ENCODE results near the gene ZNF324. TPM values are rescaled to one million over a fixed set of nuclear protein-coding genes. Genes with fewer than 3 reads are reported as not detected.
A peak's percentile ranks its signal among the peaks of the same experiment; 100 is the strongest.

Gene ZNF324
- total and polyA plus RNA-seq, 4 donors = 12.2 to 15.2 (median 13.7) TPM

DNA sequence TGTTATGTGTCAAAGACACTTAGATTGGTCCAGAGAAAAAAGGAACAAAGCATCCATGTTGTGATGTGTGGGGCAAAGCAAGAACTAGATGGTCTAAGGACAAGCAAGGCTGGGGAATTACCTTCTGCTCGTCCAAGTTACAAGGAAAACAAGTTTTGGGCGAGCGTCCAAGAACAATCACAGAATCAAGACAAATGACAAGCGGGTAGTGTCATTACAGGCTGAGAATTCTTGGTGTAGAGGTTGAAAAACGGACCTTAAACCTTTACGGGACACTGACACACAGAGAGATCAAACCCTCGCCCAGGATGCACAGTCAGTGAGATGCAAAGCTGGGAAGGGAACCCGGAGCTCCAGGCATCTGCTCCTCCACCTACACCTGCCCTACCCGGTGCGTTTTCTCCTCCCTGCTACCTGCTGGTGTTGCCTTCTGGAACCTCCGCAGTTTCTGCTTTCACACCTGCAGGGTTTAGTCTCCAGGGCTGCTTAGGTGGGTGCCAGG is 16.0 kb upstream of the ZNF324 start:
- Histone ChIP-seq H3K4me3 (ENCODE audit: low read depth, low read length) (peak overlapping the region; percentile 64), H3K27ac (ENCODE audit: low read depth, low read length) (no peak overlapping the region), H3K9me3 (ENCODE audit: control insufficient read depth, insufficient read depth, low read length) (peaks cover 6% of the 10 kb centered on the region), H3K4me1 (ENCODE audit: control insufficient read depth, insufficient read depth, low read length) (peaks cover 13% of the 10 kb centered on the region), H3K27me3 (ENCODE audit: control insufficient read depth, insufficient read depth, low read length) (peaks cover 2% of the 10 kb centered on the region), H3K36me3 (ENCODE audit: control insufficient read depth, insufficient read depth, low read length) (peaks cover 27% of the 10 kb centered on the region)
- 6% methylated on average over 11 of the region's 11 CpGs for WGBS (ENCODE audit: insufficient coverage)
- peak in 2 of 6 donors; percentile 11 to 46 for DNase-seq (ENCODE audit: low read depth in 4 of 6, low spot score in 6 of 6)

DNA sequence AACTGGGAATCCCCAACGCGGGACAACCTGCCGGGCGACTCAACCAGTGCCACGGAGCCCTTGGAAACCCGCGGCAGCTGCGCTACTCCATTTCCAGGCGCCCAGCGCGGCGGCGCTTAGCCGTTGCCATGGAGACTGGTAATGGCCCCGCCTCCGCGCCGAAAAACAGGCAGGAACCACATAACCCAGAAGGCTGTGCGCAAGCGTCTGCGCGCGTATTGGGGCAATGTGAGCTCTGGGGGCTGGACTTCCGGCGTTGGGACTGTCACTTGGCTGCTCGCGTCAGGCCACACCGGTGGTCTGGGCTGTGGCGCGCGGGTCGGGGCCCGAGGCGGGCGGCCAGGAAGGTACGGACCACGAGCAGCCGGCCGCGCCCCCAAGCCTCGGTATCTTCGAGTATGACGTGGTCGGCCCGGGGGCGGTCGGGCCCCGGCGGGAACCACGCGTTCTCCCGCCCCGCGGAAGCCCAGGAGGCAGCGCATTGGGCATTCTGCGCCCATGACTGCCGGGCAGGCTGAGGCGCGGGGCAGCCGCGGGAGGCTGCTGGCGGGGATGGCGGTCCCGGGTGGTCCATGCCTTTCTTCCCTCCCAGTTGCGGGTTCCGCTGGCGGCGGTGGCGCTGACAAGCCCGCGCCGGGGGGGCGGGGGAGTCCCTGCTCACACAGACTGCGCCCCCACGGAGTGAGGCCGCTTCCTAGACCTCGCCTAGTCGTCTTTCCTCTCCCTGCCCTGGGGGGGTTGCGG is 15.3 kb upstream of the ZNF324 start, which contains the start of gene ZNF324B:
Gene ZNF324B (plus strand): TSS at position 265 of the 744 bp plus-strand sequence. CDS start 2,080 bp downstream, outside the sequence.
- Histone ChIP-seq H3K27me3 (ENCODE audit: control insufficient read depth, insufficient read depth, low read length) (peaks cover 2% of the 10 kb centered on the region), H3K36me3 (ENCODE audit: control insufficient read depth, insufficient read depth, low read length) (peaks cover 34% of the 10 kb centered on the region), H3K9me3 (ENCODE audit: control insufficient read depth, insufficient read depth, low read length) (peaks cover 6% of the 10 kb centered on the region), H3K4me1 (ENCODE audit: control insufficient read depth, insufficient read depth, low read length) (peaks cover 13% of the 10 kb centered on the region), H3K4me3 (ENCODE audit: low read depth, low read length) (peak within 1 kb of the TSS; percentile 64), H3K27ac (ENCODE audit: low read depth, low read length) (no peak within 1 kb of the TSS)
- DNase-seq (ENCODE audit: low read depth in 4 of 6, low spot score in 6 of 6) = peak; percentile 83 to 99 (median 96)
- 0% methylated on average over 78 of the region's 79 CpGs for WGBS (ENCODE audit: insufficient coverage)

DNA sequence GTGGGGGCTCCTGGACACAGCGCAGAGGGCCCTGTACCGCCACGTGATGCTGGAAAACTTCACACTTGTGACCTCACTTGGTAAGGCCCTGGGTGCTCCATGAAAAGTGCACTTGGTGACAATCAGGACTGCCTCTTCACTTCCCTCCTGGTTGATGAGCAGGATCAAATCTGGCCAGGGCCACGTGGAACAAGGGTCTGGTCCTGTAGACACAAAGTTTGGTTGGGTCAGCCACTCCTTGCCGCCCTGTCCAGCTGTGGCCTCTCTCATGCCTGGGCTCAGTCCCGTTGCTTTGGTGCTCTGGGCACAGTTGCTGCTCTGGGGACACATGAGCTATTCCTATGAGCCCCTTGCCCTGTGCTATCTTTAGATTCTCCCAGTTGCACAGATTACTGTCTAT is 13.1 kb upstream of the ZNF324 start:
- H3K27ac ChIP-seq (ENCODE audit: low read depth, low read length) = no peak overlapping the region
- DNase-seq (ENCODE audit: low read depth in 4 of 6, low spot score in 6 of 6) = no peak
- 89% methylated on average over 6 of the region's 6 CpGs for WGBS (ENCODE audit: insufficient coverage)

DNA sequence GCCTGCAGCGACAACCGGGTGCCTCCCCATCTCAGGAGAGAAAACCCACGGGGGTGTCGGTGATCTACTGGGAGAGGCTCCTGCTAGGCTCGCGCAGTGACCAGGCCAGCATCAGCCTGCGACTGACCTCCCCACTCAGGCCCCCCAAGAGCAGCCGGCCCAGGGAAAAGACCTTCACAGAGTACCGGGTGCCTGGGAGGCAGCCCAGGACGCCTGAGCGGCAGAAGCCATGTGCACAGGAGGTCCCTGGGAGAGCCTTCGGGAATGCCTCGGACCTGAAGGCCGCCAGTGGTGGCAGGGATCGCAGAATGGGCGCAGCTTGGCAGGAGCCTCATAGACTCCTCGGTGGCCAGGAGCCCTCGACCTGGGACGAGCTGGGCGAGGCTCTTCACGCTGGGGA is 11.6 kb upstream of the ZNF324 start:
- peaks cover 50% of the 10 kb centered on the region for H3K36me3 ChIP-seq (ENCODE audit: control insufficient read depth, insufficient read depth, low read length)
- peaks cover 13% of the 10 kb centered on the region for H3K4me1 ChIP-seq (ENCODE audit: control insufficient read depth, insufficient read depth, low read length)
- no peak overlapping the region for H3K4me3 ChIP-seq (ENCODE audit: low read depth, low read length)
- DNase-seq (ENCODE audit: low read depth in 4 of 6, low spot score in 6 of 6) = no peak
- 96% methylated on average over 18 of the region's 21 CpGs for WGBS (ENCODE audit: insufficient coverage)
- H3K27ac ChIP-seq (ENCODE audit: low read depth, low read length) = no peak overlapping the region
- no peaks in the 10 kb centered on the region for H3K9me3 ChIP-seq (ENCODE audit: control insufficient read depth, insufficient read depth, low read length)
- no peaks in the 10 kb centered on the region for H3K27me3 ChIP-seq (ENCODE audit: control insufficient read depth, insufficient read depth, low read length)

More for the DNA sequence above, 13.1 kb upstream of the ZNF324 start:
- Histone ChIP-seq H3K36me3 (ENCODE audit: control insufficient read depth, insufficient read depth, low read length) (peaks cover 49% of the 10 kb centered on the region), H3K27me3 (ENCODE audit: control insufficient read depth, insufficient read depth, low read length) (no peaks in the 10 kb centered on the region), H3K4me1 (ENCODE audit: control insufficient read depth, insufficient read depth, low read length) (peaks cover 13% of the 10 kb centered on the region), H3K4me3 (ENCODE audit: low read depth, low read length) (no peak overlapping the region), H3K9me3 (ENCODE audit: control insufficient read depth, insufficient read depth, low read length) (peaks cover 5% of the 10 kb centered on the region)

DNA sequence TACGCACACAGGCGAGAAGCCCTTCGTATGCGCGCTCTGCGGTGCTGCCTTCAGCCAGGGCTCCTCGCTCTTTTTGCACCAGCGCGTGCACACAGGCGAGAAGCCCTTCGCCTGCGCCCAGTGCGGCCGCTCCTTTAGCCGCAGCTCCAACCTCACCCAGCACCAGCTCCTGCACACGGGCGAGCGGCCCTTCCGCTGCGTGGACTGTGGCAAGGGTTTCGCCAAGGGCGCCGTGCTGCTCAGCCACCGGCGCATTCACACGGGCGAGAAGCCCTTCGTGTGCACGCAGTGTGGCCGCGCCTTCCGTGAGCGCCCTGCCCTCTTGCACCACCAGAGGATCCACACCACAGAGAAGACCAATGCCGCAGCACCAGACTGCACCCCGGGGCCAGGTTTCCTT is 10.8 kb upstream of the ZNF324 start:
- peaks cover 50% of the 10 kb centered on the region for H3K36me3 ChIP-seq (ENCODE audit: control insufficient read depth, insufficient read depth, low read length)
- 97% methylated on average over 32 of the region's 35 CpGs for WGBS (ENCODE audit: insufficient coverage)
- no peak for DNase-seq (ENCODE audit: low read depth in 4 of 6, low spot score in 6 of 6)

DNA sequence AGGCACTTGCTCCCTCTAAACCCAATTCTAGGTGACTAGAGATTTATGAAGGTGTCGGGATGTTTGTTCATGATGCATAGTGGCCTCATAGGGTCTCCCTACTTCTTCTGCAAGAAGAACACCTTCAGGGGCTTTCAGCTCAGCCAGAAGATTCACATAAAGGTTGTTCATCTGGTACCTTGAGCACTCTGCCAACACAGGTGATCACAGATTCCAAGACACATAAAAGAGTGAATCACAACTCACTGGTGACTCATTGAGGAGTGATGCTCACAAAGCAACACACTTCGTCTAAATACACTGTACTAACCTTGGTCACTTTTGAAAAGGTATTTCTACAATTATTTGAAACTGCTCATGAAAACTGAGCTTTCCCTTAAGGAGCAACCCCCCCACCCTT is 6.8 kb upstream of the ZNF324 start:
- H3K27me3 ChIP-seq (ENCODE audit: control insufficient read depth, insufficient read depth, low read length) = no peaks in the 10 kb centered on the region
- H3K4me1 ChIP-seq (ENCODE audit: control insufficient read depth, insufficient read depth, low read length) = no peaks in the 10 kb centered on the region
- H3K9me3 ChIP-seq (ENCODE audit: control insufficient read depth, insufficient read depth, low read length) = no peaks in the 10 kb centered on the region
- no peak overlapping the region for H3K27ac ChIP-seq (ENCODE audit: low read depth, low read length)
- no peak overlapping the region for H3K4me3 ChIP-seq (ENCODE audit: low read depth, low read length)
- WGBS (ENCODE audit: insufficient coverage) = 100% methylated on average over 1 of the region's 2 CpGs
- DNase-seq (ENCODE audit: low read depth in 4 of 6, low spot score in 6 of 6) = no peak
- peaks cover 31% of the 10 kb centered on the region for H3K36me3 ChIP-seq (ENCODE audit: control insufficient read depth, insufficient read depth, low read length)

More for the DNA sequence above, 10.8 kb upstream of the ZNF324 start:
- no peak overlapping the region for H3K27ac ChIP-seq (ENCODE audit: low read depth, low read length)
- no peaks in the 10 kb centered on the region for H3K27me3 ChIP-seq (ENCODE audit: control insufficient read depth, insufficient read depth, low read length)
- H3K4me3 ChIP-seq (ENCODE audit: low read depth, low read length) = no peak overlapping the region
- no peaks in the 10 kb centered on the region for H3K9me3 ChIP-seq (ENCODE audit: control insufficient read depth, insufficient read depth, low read length)
- peaks cover 11% of the 10 kb centered on the region for H3K4me1 ChIP-seq (ENCODE audit: control insufficient read depth, insufficient read depth, low read length)

DNA sequence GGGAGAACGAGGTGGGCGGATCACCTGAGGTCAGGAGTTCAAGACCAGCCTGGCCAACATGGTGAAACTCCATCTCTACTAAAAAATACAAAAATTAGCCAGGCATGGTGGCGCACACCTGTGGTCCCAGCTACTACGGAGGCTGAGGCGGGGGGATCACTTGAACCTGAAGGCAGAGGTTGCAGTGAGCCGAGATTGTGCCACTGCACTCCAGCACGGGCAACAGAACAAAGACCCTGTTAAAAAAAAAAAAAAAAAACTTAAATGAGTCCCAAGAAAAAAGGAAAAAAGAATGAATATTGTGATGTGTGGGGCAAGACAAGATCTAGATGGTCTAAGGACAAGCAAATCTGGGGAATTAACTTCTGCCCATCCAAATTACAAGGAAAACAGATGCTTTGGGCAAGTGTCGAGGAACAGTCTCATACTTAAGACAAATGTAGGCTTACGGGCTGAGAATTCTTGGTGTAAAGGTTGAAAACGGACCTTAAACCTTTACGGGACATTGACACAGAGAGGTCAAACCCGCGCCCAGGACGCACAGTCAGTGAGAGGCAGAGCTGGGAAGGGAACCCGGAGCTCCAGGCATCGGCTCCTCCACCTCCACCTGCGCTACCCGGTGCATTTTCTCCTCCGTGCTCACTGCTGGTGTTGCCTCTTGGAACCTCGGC is 656 bp upstream of the ZNF324 start:
- WGBS (ENCODE audit: insufficient coverage) = 25% methylated on average over 15 of the region's 20 CpGs
- H3K27ac ChIP-seq (ENCODE audit: low read depth, low read length) = no peak overlapping the region
- H3K36me3 ChIP-seq (ENCODE audit: control insufficient read depth, insufficient read depth, low read length) = peaks cover 23% of the 10 kb centered on the region

DNA sequence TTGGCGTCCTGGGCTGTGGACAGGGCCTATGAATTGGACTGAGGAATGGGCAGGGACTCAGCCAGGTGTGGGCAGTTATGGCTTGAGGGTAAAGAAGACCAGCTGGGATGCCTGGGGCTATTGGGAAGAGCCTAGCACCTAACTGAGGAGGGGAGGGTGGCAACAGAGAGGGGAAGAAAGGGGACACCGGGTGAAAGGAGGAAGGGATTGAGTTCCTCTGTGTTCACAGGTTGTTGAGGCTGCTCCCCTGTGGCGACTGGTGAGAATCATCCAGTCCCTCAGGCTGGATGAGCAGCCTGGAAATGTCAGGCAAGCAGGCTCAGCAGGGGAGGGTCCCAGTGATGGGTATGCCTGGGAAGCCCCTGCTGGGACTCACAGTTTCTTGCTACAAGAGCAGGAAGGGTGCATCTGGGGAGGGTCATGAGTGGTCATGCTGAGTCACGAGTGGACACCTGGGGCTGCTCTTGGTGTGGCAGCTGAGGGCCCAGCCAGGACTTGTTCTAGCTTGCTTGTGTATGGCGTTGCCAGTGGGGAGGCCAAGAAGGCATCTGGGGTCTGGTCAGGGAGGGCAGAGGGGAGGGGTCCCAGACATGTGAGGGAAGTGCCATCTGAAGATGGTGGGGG is 1.4 kb downstream of the ZNF324 start:
- no peak overlapping the region for H3K27ac ChIP-seq (ENCODE audit: low read depth, low read length)
- no peaks in the 10 kb centered on the region for H3K27me3 ChIP-seq (ENCODE audit: control insufficient read depth, insufficient read depth, low read length)
- 66% methylated on average over 5 of the region's 5 CpGs for WGBS (ENCODE audit: insufficient coverage)
- peaks cover 44% of the 10 kb centered on the region for H3K36me3 ChIP-seq (ENCODE audit: control insufficient read depth, insufficient read depth, low read length)
- H3K4me3 ChIP-seq (ENCODE audit: low read depth, low read length) = no peak overlapping the region
- H3K9me3 ChIP-seq (ENCODE audit: control insufficient read depth, insufficient read depth, low read length) = no peaks in the 10 kb centered on the region
- H3K4me1 ChIP-seq (ENCODE audit: control insufficient read depth, insufficient read depth, low read length) = peaks cover 18% of the 10 kb centered on the region
- DNase-seq (ENCODE audit: low read depth in 4 of 6, low spot score in 6 of 6) = no peak

More for the DNA sequence above, 656 bp upstream of the ZNF324 start:
- Histone ChIP-seq H3K27me3 (ENCODE audit: control insufficient read depth, insufficient read depth, low read length) (no peaks in the 10 kb centered on the region), H3K4me3 (ENCODE audit: low read depth, low read length) (peak overlapping the region; percentile 54), H3K9me3 (ENCODE audit: control insufficient read depth, insufficient read depth, low read length) (no peaks in the 10 kb centered on the region), H3K4me1 (ENCODE audit: control insufficient read depth, insufficient read depth, low read length) (peaks cover 18% of the 10 kb centered on the region)
- DNase-seq (ENCODE audit: low read depth in 4 of 6, low spot score in 6 of 6) = no peak

DNA sequence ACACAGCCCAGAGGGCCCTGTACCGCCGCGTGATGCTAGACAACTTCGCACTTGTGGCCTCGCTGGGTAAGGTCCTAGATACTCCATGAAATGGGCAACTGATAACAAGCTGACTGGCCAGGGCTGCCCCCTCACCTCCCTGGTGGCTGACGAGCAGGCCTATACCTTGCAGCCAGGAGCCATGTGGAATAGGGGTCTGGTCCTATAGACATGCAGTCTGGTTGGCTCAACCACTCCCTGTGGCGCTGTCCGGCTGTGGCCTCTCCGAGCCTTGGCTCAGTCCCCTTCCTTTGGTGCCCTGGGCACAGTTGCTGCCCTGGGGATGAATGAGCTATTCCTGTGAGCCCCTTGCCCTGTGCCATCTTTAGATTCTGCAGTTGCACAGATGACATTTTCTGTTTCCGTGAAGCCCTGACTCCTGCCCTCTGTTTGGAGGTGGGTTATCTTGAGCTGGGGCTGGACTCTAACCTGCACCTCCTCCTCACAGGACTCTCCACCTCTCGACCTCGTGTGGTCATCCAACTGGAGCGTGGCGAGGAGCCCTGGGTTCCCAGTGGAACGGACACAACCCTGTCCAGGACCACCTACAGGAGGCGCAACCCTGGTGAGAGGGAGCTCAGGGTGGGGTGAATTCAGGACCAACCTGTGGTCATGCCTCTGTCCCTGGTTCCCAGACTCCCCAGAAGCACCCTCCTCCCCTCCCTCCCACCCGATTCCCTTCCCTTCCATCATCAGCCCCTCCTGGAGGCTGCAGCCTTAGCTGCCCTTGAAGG is 2.5 kb downstream of the ZNF324 start:
- Histone ChIP-seq H3K4me1 (ENCODE audit: control insufficient read depth, insufficient read depth, low read length) (peaks cover 18% of the 10 kb centered on the region), H3K27ac (ENCODE audit: low read depth, low read length) (no peak overlapping the region), H3K4me3 (ENCODE audit: low read depth, low read length) (no peak overlapping the region), H3K9me3 (ENCODE audit: control insufficient read depth, insufficient read depth, low read length) (no peaks in the 10 kb centered on the region), H3K36me3 (ENCODE audit: control insufficient read depth, insufficient read depth, low read length) (peaks cover 55% of the 10 kb centered on the region), H3K27me3 (ENCODE audit: control insufficient read depth, insufficient read depth, low read length) (no peaks in the 10 kb centered on the region)
- WGBS (ENCODE audit: insufficient coverage) = 95% methylated on average over 10 of the region's 17 CpGs
- DNase-seq (ENCODE audit: low read depth in 4 of 6, low spot score in 6 of 6) = no peak

All from spinal cord (tissue), 10 donors.